Lower lobe of right lung (tissue), 2 donors: ENCODE measurements around the gene ACKR2. TPM values are rescaled to one million over a fixed set of nuclear protein-coding genes. Genes with fewer than 3 reads are reported as not detected.

Experiments used
- ATAC-seq, 2 donors: fragments of 200-7000 bp; cut with Tn5 transposase; one replicate each; pipeline ENCODE4 v1.9.1; 2020 to 2022; ENCODE audit warnings: mild to moderate bottlenecking in 2 of 2, moderate library complexity in 2 of 2
- DNase-seq: peaks from one replicate; pipeline ENCODE4 v3.0.0-alpha.2; 2020
- H3K27ac ChIP-seq: fragments of 200-600 bp; one replicate; pipeline ENCODE4 v1.8.0; 2022
- H3K27me3 ChIP-seq: fragments of 200-600 bp; one replicate; pipeline ENCODE4 v1.8.0; 2022; ENCODE audit warnings: low read depth
- H3K36me3 ChIP-seq: fragments of 200-600 bp; one replicate; pipeline ENCODE4 v1.8.0; 2022; ENCODE audit warnings: mild to moderate bottlenecking
- H3K4me1 ChIP-seq: fragments of 200-600 bp; one replicate; pipeline ENCODE4 v1.8.0; 2022
- H3K4me3 ChIP-seq: fragments of 200-600 bp; one replicate; pipeline ENCODE4 v1.8.0; 2022; ENCODE audit warnings: mild to moderate bottlenecking
- H3K9me3 ChIP-seq: fragments of 200-600 bp; one replicate; pipeline ENCODE4 v1.8.0; 2022
- CTCF ChIP-seq: fragments of 200-600 bp; IDR thresholded peaks from one replicate; pipeline ENCODE4 v1.8.0; 2022; ENCODE audit warnings: antibody characterized with exemption, mild to moderate bottlenecking
- intact Hi-C: fragments of 100-400 bp; cut with DNase I; formaldehyde crosslinking; loops from one replicate; pipeline ENCODE4 v1.11.0; 2022
- total RNA-seq: library from RNA; stranded (reverse); fragmentation: NEBNext Ultra II Directional; extraction: Animal tissue kit (Norgen Biotek cat#: 25700); gene quantifications from one replicate; pipeline ENCODE4 v1.2.1, GENCODE V29; 2021
- donor health status: DM: no; HTN: yes; CAD: no; lungs with severe emphysema.

ACKR2 gene
- total RNA-seq, 1 donor from 2014 or later = 5.3 TPM

GRCh38 chr3:42827023-42827422, 17.8 kb downstream of the ACKR2 start:
- H3K36me3 ChIP-seq = no peaks in the 10 kb centered on the region
- ATAC-seq (no peak), DNase-seq (no peak)
- H3K4me1 ChIP-seq = peaks cover 11% of the 10 kb centered on the region
- TF ChIP-seq CTCF = no peak
- H3K9me3 ChIP-seq = no peaks in the 10 kb centered on the region
- peaks cover 5% of the 10 kb centered on the region for H3K27me3 ChIP-seq
- no peak overlapping the region for H3K27ac ChIP-seq
- no peak overlapping the region for H3K4me3 ChIP-seq
- intact Hi-C loops = no loop called here

GRCh38 chr3:42827654-42828053, 18.4 kb downstream of the ACKR2 start:
- DNase-seq (no peak), ATAC-seq (no peak)
- no peak overlapping the region for H3K27ac ChIP-seq
- no peaks in the 10 kb centered on the region for H3K9me3 ChIP-seq
- H3K4me3 ChIP-seq = no peak overlapping the region
- TF ChIP-seq CTCF = no peak
- H3K4me1 ChIP-seq = peaks cover 11% of the 10 kb centered on the region
- intact Hi-C loops = no loop called here
- H3K36me3 ChIP-seq = no peaks in the 10 kb centered on the region
- peaks cover 5% of the 10 kb centered on the region for H3K27me3 ChIP-seq

GRCh38 chr3:42829083-42829627, 19.9 kb downstream of the ACKR2 start:
- DNase-seq = no peak
- Histone ChIP-seq H3K27ac (no peak overlapping the region), H3K36me3 (no peaks in the 10 kb centered on the region), H3K9me3 (no peaks in the 10 kb centered on the region), H3K27me3 (peaks cover 5% of the 10 kb centered on the region), H3K4me3 (no peak overlapping the region), H3K4me1 (peaks cover 11% of the 10 kb centered on the region)
- no peak for ATAC-seq
- intact Hi-C loops = no loop called here
- TF ChIP-seq CTCF = no peak

- H3K9me3 ChIP-seq = no peaks in the 10 kb centered on the region
- TF ChIP-seq CTCF = no peak
- H3K4me3 ChIP-seq = no peak overlapping the region
- peaks cover 11% of the 10 kb centered on the region for H3K4me1 ChIP-seq
- no peak for ATAC-seq
- DNase-seq = no peak
- H3K27ac ChIP-seq = no peak overlapping the region
- intact Hi-C loops = no loop called here
- H3K36me3 ChIP-seq = no peaks in the 10 kb centered on the region
- H3K27me3 ChIP-seq = peaks cover 5% of the 10 kb centered on the region
Observed at GRCh38 chr3:42829628-42830436, 20.6 kb downstream of the ACKR2 start.

GRCh38 chr3:42830437-42831320, 21.4 kb downstream of the ACKR2 start:
- no peak overlapping the region for H3K4me3 ChIP-seq
- intact Hi-C loops = no loop called here
- no peak for DNase-seq
- TF ChIP-seq CTCF = peak; percentile 46
- peaks cover 11% of the 10 kb centered on the region for H3K4me1 ChIP-seq
- H3K27ac ChIP-seq = no peak overlapping the region
- no peaks in the 10 kb centered on the region for H3K9me3 ChIP-seq
- ATAC-seq = peak; percentile 53 to 63
- H3K36me3 ChIP-seq = no peaks in the 10 kb centered on the region
- peaks cover 5% of the 10 kb centered on the region for H3K27me3 ChIP-seq
